Smooth muscle cell (in vitro differentiated cells): ENCODE measurements around the gene SOS2. TPM values are rescaled to one million over a fixed set of nuclear protein-coding genes. Genes with fewer than 3 reads are reported as not detected.

Source experiments
- DNase-seq: peaks from one replicate; lab custom pipeline; 2025; ENCODE audit not compliant: unreplicated experiment; lab: John Stamatoyannopoulos, UW
- H2AFZ ChIP-seq: fragments of 200-600 bp; sonication (generic); 2 replicates; pipeline ENCODE4 v1.6.0; 2016; ENCODE audit warnings: antibody characterized with exemption, low read depth, mild to moderate bottlenecking
- H3F3A ChIP-seq: fragments of 200-600 bp; sonication (generic); 2 replicates; pipeline ENCODE4 v1.6.0; 2017; ENCODE audit warnings: antibody characterized with exemption, low read depth
- H3K27ac ChIP-seq: fragments of 200-600 bp; sonication (generic); 2 replicates; pipeline ENCODE4 v1.5.1; 2016; ENCODE audit warnings: low read depth, mild to moderate bottlenecking
- H3K27me3 ChIP-seq: fragments of 200-600 bp; sonication (generic); 2 replicates; pipeline ENCODE4 v1.6.1; 2016; ENCODE audit warnings: low read depth, mild to moderate bottlenecking
- H3K36me3 ChIP-seq: fragments of 200-600 bp; sonication (generic); 2 replicates; pipeline ENCODE4 v1.5.1; 2016; ENCODE audit warnings: low read depth
- H3K4me1 ChIP-seq: fragments of 200-600 bp; sonication (generic); 2 replicates; pipeline ENCODE4 v1.5.1; 2016; ENCODE audit warnings: low read depth
- H3K4me2 ChIP-seq: fragments of 200-600 bp; sonication (generic); 2 replicates; pipeline ENCODE4 v1.6.0; 2016; ENCODE audit warnings: mild to moderate bottlenecking
- H3K4me3 ChIP-seq: fragments of 200-600 bp; sonication (generic); 2 replicates; pipeline ENCODE4 v1.5.1; 2016; ENCODE audit warnings: mild to moderate bottlenecking
- H3K79me2 ChIP-seq: fragments of 200-600 bp; sonication (generic); 2 replicates; pipeline ENCODE4 v1.6.0; 2016; ENCODE audit warnings: low read depth, mild to moderate bottlenecking
- H3K9ac ChIP-seq: fragments of 200-600 bp; sonication (generic); 2 replicates; pipeline ENCODE4 v1.6.0; 2016; ENCODE audit warnings: low read depth
- H3K9me3 ChIP-seq: fragments of 200-600 bp; sonication (generic); replicated peaks from 2 replicates; pipeline ENCODE4 v1.5.1; 2016; ENCODE audit warnings: low read depth
- H4K20me1 ChIP-seq: fragments of 200-600 bp; sonication (generic); 2 replicates; pipeline ENCODE4 v1.6.0; 2016; ENCODE audit warnings: low read depth
- WGBS: methylation state at CpG from one replicate; pipeline ENCODE4 v1.1.7; 2016; ENCODE audit warnings: low lambda C conversion rate; 5-methylcytosine and 5-hydroxymethylcytosine counted together
- polyA plus RNA-seq: library from polyadenylated mRNA; unstranded; fragments of >200 nt; fragmentation: Nextera tagmentation; extraction: Ambion mirVana; gene quantifications from 2 replicates; pipeline ENCODE4 v1.2.1, GENCODE V29; 2016
- total RNA-seq: library from RNA; depleted of rRNA; stranded (reverse); fragments of >200 nt; gene quantifications from 2 replicates; pipeline ENCODE4 v1.2.3, GENCODE V29; 2014
- TF ChIP-seq, protein P1 (sequence below): fragments of 200-600 bp; sonication (generic); IDR thresholded peaks from 2 replicates; pipeline ENCODE4 v1.5.1; 2017; ENCODE audit warnings: borderline replicate concordance, mild to moderate bottlenecking, antibody characterized with exemption; ENCODE audit not compliant: insufficient read depth, poor library complexity, severe bottlenecking

Gene SOS2
- total and polyA plus RNA-seq, 2 experiments from 2014 or later, result 16.0 to 37.5 TPM

DNA sequence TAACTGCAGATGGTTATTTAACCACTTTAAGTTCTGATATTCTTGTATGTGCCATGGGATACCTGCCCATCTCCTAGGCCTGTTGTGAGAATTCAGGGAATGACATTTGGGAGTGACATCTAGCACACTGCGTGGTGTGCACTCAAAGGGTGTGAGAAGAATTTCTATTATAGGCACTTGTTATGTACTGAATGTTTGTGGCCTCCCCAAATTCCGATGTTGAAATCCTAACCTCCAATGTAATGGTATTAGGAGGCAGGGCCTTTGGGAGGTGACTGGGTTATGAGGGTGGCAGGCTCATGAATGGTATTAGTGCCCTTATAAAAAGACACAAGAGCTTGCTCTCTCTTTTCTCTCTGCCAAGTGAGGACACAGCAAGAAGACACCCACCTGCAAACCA, 142.6 kb downstream of the SOS2 start:
- Histone ChIP-seq H4K20me1 (no peaks in the 10 kb centered on the region), H3K4me2 (no peak overlapping the region), H3K27ac (no peak overlapping the region), H3K9me3 (no peaks in the 10 kb centered on the region), H3K4me3 (no peak overlapping the region), H2AFZ (no peak overlapping the region), H3K27me3 (no peaks in the 10 kb centered on the region), H3F3A (peaks cover 10% of the 10 kb centered on the region), H3K4me1 (no peaks in the 10 kb centered on the region), H3K79me2 (no peaks in the 10 kb centered on the region), H3K36me3 (no peaks in the 10 kb centered on the region), H3K9ac (no peak overlapping the region)
- WGBS, result 45% methylated on average over 2 of the region's 2 CpGs
- no peak for DNase-seq
- TF ChIP-seq, protein P1, sequence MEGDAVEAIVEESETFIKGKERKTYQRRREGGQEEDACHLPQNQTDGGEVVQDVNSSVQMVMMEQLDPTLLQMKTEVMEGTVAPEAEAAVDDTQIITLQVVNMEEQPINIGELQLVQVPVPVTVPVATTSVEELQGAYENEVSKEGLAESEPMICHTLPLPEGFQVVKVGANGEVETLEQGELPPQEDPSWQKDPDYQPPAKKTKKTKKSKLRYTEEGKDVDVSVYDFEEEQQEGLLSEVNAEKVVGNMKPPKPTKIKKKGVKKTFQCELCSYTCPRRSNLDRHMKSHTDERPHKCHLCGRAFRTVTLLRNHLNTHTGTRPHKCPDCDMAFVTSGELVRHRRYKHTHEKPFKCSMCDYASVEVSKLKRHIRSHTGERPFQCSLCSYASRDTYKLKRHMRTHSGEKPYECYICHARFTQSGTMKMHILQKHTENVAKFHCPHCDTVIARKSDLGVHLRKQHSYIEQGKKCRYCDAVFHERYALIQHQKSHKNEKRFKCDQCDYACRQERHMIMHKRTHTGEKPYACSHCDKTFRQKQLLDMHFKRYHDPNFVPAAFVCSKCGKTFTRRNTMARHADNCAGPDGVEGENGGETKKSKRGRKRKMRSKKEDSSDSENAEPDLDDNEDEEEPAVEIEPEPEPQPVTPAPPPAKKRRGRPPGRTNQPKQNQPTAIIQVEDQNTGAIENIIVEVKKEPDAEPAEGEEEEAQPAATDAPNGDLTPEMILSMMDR, result no peak

DNA sequence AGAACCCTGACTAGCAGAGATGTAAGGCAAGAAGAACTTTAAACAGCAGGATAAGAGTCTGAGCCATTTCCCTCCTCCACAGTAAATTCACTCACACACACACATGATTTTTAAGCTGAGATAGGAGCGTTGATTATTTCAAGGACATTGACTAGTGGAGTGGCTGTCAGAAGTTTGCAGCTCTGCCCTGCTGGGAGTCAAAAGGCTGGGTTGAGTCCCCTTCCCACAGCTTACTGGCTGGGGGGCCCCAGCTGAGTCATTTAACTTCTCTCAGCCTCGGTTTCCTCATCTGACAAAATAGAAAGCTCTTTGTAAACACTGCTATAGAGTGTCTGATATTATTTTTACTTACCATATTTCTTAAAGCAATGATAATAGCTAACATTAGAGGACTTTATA, 143.3 kb downstream of the SOS2 start:
- no peak for DNase-seq
- H3K27ac ChIP-seq, result no peak overlapping the region
- H3K36me3 ChIP-seq, result no peaks in the 10 kb centered on the region
- no peaks in the 10 kb centered on the region for H3K79me2 ChIP-seq
- no peak overlapping the region for H3K4me2 ChIP-seq
- H4K20me1 ChIP-seq, result no peaks in the 10 kb centered on the region
- no peaks in the 10 kb centered on the region for H3K27me3 ChIP-seq
- H3K9me3 ChIP-seq, result no peaks in the 10 kb centered on the region
- WGBS, result 63% methylated on average over 2 of the region's 2 CpGs
- H3F3A ChIP-seq, result peaks cover 11% of the 10 kb centered on the region
- TF ChIP-seq, protein P1, result no peak
- H3K4me3 ChIP-seq, result no peak overlapping the region
- H2AFZ ChIP-seq, result no peak overlapping the region
- no peaks in the 10 kb centered on the region for H3K4me1 ChIP-seq
- H3K9ac ChIP-seq, result no peak overlapping the region

DNA sequence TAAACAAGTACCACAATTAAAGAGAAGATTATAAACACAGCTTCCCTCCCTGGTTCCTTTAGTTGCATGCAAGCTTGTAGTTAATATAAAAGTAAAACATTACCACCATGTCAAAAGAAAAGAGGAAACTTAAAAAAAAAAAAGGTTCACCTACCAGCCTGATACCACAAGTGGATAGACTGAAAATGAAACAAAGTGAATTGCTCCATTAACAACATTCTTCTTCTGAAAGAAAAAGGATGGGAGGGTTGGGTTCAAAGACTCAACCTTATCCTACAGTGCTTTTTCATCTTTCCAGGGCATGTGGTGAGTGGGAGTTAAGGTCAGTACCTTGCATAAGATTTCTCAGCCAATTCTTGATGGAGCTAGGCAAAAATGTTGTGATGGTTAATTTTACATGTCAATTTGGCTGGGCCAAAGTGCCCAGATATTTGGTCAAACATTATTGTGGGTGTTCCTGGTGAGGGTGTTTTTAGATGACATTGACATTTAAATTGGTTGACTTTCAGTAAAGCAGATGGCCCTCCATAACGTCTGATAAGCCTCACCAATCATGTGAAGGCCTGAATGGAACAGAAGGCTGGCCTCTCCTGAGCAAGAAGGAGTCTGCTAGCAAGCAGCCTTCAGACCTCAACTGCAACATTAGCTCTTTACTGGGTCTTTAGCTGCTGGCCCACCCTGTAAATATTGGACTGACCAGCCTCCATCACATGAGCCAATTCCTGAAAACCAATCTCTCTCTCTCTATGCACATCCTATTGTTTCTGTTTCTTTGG, 143.8 kb downstream of the SOS2 start:
- no peak overlapping the region for H3K4me3 ChIP-seq
- no peak for DNase-seq
- 12% methylated on average over 1 of the region's 1 CpG for WGBS

More for the DNA sequence above, 143.8 kb downstream of the SOS2 start:
- Histone ChIP-seq H3K9ac (no peak overlapping the region), H3K4me1 (peaks cover 2% of the 10 kb centered on the region), H3K36me3 (no peaks in the 10 kb centered on the region), H3K27ac (no peak overlapping the region), H3F3A (peaks cover 14% of the 10 kb centered on the region), H3K4me2 (no peak overlapping the region), H4K20me1 (no peaks in the 10 kb centered on the region), H3K9me3 (no peaks in the 10 kb centered on the region), H3K27me3 (no peaks in the 10 kb centered on the region), H2AFZ (no peak overlapping the region), H3K79me2 (no peaks in the 10 kb centered on the region)
- TF ChIP-seq, protein P1, result no peak
